WTC11 (cell line): ENCODE results near the gene TMEM131L. TPM values are rescaled to one million over a fixed set of nuclear protein-coding genes. Genes with fewer than 3 reads are reported as not detected.
A peak's percentile ranks its signal among the peaks of the same experiment; 100 is the strongest.

ENCODE experiments used
- ATAC-seq: fragments of 200-7000 bp; cut with Tn5 transposase; 2 replicates; pipeline ENCODE4 v1.10.0; 2021; ENCODE audit warnings: mild to moderate bottlenecking, moderate library complexity
- CTCF ChIA-PET: fragments of 300-600 bp; sonication (Branson Sonifier 250); formaldehyde crosslinking; loops from one replicate; lab custom pipeline; 2021; ENCODE audit warnings: antibody characterized with exemption; lab: Charles Lee
- POLR2A ChIA-PET: fragments of 350-600 bp; sonication (Branson Sonifier 250); formaldehyde crosslinking; loops from one replicate; lab custom pipeline; 2021; ENCODE audit warnings: antibody characterized with exemption; lab: Charles Lee
- DNase-seq: peaks from one replicate; pipeline ENCODE4 v3.0.0; 2021; ENCODE audit warnings: low spot score
- H3K27ac Mint-ChIP-seq: 2 replicates; pipeline ENCODE4 v1.8.0; 2021; ENCODE audit warnings: mixed read lengths
- H3K27me3 Mint-ChIP-seq: 2 replicates; pipeline ENCODE4 v1.8.0; 2021; ENCODE audit warnings: low read depth, mild to moderate bottlenecking, moderate library complexity, mixed read lengths
- H3K36me3 Mint-ChIP-seq: 2 replicates; pipeline ENCODE4 v1.8.0; 2021; ENCODE audit warnings: mixed read lengths
- H3K4me1 Mint-ChIP-seq: 2 replicates; pipeline ENCODE4 v1.8.0; 2022; ENCODE audit warnings: mixed read lengths
- H3K4me3 Mint-ChIP-seq: 2 replicates; pipeline ENCODE4 v1.8.0; 2021; ENCODE audit warnings: mild to moderate bottlenecking, moderate library complexity, mixed read lengths
- H3K9me3 Mint-ChIP-seq: 2 replicates; pipeline ENCODE4 v1.8.0; 2021; ENCODE audit warnings: mixed read lengths
- ATF1 ChIP-seq: sonication (generic); formaldehyde crosslinking; IDR thresholded peaks from 2 replicates; pipeline ENCODE4 v1.8.1; 2023; ENCODE audit warnings: mild to moderate bottlenecking, moderate library complexity, missing genetic modification reagents
- ATF3 ChIP-seq: sonication (generic); formaldehyde crosslinking; conservative IDR thresholded peaks from 2 replicates; pipeline ENCODE4 v1.8.1; 2022; ENCODE audit warnings: mild to moderate bottlenecking, missing genetic modification reagents
- E2F1 ChIP-seq: sonication (generic); formaldehyde crosslinking; IDR thresholded peaks from 2 replicates; pipeline ENCODE4 v1.8.0; 2022; ENCODE audit warnings: mild to moderate bottlenecking, missing genetic modification reagents
- EMX1 ChIP-seq: fragments of 250-450 bp; sonication (Bioruptor Pico); IDR thresholded peaks from 2 replicates; pipeline ENCODE4 v1.8.0; 2021; ENCODE audit warnings: mild to moderate bottlenecking
- FOXK1 ChIP-seq: sonication (generic); formaldehyde crosslinking; IDR thresholded peaks from 2 replicates; pipeline ENCODE4 v1.8.0; 2022; ENCODE audit warnings: mild to moderate bottlenecking, moderate library complexity, missing genetic modification reagents
- GABPB1 ChIP-seq: sonication (generic); formaldehyde crosslinking; IDR thresholded peaks from 2 replicates; pipeline ENCODE4 v1.8.1; 2023; ENCODE audit warnings: mild to moderate bottlenecking, missing genetic modification reagents
- GTF2I ChIP-seq: fragments of 250-450 bp; sonication (Bioruptor Pico); conservative IDR thresholded peaks from 2 replicates; pipeline ENCODE4 v1.4.0; 2021; ENCODE audit warnings: mild to moderate bottlenecking
- HMGXB4 ChIP-seq: sonication (generic); formaldehyde crosslinking; IDR thresholded peaks from 2 replicates; pipeline ENCODE4 v1.8.1; 2023; ENCODE audit warnings: mild to moderate bottlenecking, moderate library complexity, missing genetic modification reagents
- IRF2 ChIP-seq: sonication (generic); formaldehyde crosslinking; IDR thresholded peaks from 2 replicates; pipeline ENCODE4 v1.8.0; 2022; ENCODE audit warnings: low read depth, missing genetic modification reagents, borderline replicate concordance
- JAZF1 ChIP-seq: fragments of 250-450 bp; sonication (Bioruptor Pico); IDR thresholded peaks from 2 replicates; pipeline ENCODE4 v1.9.0; 2021; ENCODE audit warnings: moderate library complexity, mild to moderate bottlenecking, inconsistent platforms
- MXD4 ChIP-seq: fragments of 250-450 bp; sonication (Bioruptor Pico); IDR thresholded peaks from 2 replicates; pipeline ENCODE4 v1.8.0; 2021; ENCODE audit warnings: mild to moderate bottlenecking, moderate library complexity, borderline replicate concordance
- NFE2L1 ChIP-seq: sonication (generic); formaldehyde crosslinking; IDR thresholded peaks from 2 replicates; pipeline ENCODE4 v1.8.1; 2023; ENCODE audit warnings: missing genetic modification reagents
- NR3C1 ChIP-seq: sonication (generic); formaldehyde crosslinking; conservative IDR thresholded peaks from 2 replicates; pipeline ENCODE4 v1.8.1; 2023; ENCODE audit warnings: low read depth, mild to moderate bottlenecking, missing genetic modification reagents
- SMAD4 ChIP-seq: sonication (generic); formaldehyde crosslinking; IDR thresholded peaks from 2 replicates; pipeline ENCODE4 v1.8.0; 2022; ENCODE audit warnings: mild to moderate bottlenecking, missing genetic modification reagents
- TEAD4 ChIP-seq: sonication (generic); formaldehyde crosslinking; IDR thresholded peaks from 2 replicates; pipeline ENCODE4 v1.8.0; 2022; ENCODE audit warnings: mild to moderate bottlenecking, missing genetic modification reagents
- TP53 ChIP-seq: sonication (generic); formaldehyde crosslinking; IDR thresholded peaks from 2 replicates; pipeline ENCODE4 v1.8.1; 2023; ENCODE audit warnings: mild to moderate bottlenecking, missing genetic modification reagents
- USF1 ChIP-seq: sonication (generic); formaldehyde crosslinking; IDR thresholded peaks from 2 replicates; pipeline ENCODE4 v1.8.0; 2022; ENCODE audit warnings: mild to moderate bottlenecking, missing genetic modification reagents
- ZNF219 ChIP-seq: sonication (generic); formaldehyde crosslinking; IDR thresholded peaks from 2 replicates; pipeline ENCODE4 v1.8.0; 2023; ENCODE audit warnings: missing genetic modification reagents, mild to moderate bottlenecking, borderline replicate concordance
- ZNF281 ChIP-seq: sonication (generic); formaldehyde crosslinking; IDR thresholded peaks from 2 replicates; pipeline ENCODE4 v1.8.0; 2023; ENCODE audit warnings: mild to moderate bottlenecking, missing genetic modification reagents
- ZNF396 ChIP-seq: fragments of 250-450 bp; sonication (Bioruptor Pico); IDR thresholded peaks from 2 replicates; pipeline ENCODE4 v1.8.0; 2021; ENCODE audit warnings: mild to moderate bottlenecking, moderate library complexity, borderline replicate concordance
- ZNF671 ChIP-seq: fragments of 250-450 bp; sonication (Bioruptor Pico); IDR thresholded peaks from 2 replicates; pipeline ENCODE4 v1.8.0; 2021; ENCODE audit warnings: mild to moderate bottlenecking
- total RNA-seq: library from RNA; stranded (reverse); gene quantifications from 3 replicates; pipeline ENCODE4 v1.2.3, GENCODE V29; 2021

TMEM131L gene
- total RNA-seq, 1 experiment from 2014 or later: 26.7 TPM

GRCh38 chr4:153643406-153644383 is 177.5 kb downstream of the TMEM131L start:
- no peak overlapping the region for H3K4me3 Mint-ChIP-seq
- peaks cover 17% of the 10 kb centered on the region for H3K9me3 Mint-ChIP-seq
- no peak for DNase-seq
- H3K27ac Mint-ChIP-seq: no peak overlapping the region
- H3K36me3 Mint-ChIP-seq: peaks cover 8% of the 10 kb centered on the region
- H3K27me3 Mint-ChIP-seq: no peaks in the 10 kb centered on the region
- ATAC-seq: no peak
- CTCF ChIA-PET: interaction anchor here (0.5 to 2.4 kb wide), 12 partner anchors 9 to 501 kb away, joined by 3 to 17 read pairs (median 4); partner anchors contain the start of gene TMEM131L
- H3K4me1 Mint-ChIP-seq: peaks cover 16% of the 10 kb centered on the region
- POLR2A ChIA-PET: interaction anchor here (0.6 kb wide), 1 partner anchor 629 kb away, joined by 4 read pairs; no protein-coding TSS in a partner anchor
- no peak for TF ChIP-seq HMGXB4 (CRISPR knock-in tag)
- TF ChIP-seq TP53 (CRISPR knock-in tag): no peak
- TF ChIP-seq NFE2L1 (CRISPR knock-in tag): no peak
- TF ChIP-seq NR3C1: no peak
- TF ChIP-seq ZNF219: no peak
- TF ChIP-seq JAZF1 (CRISPR knock-in tag): no peak
- TF ChIP-seq SMAD4: no peak
- no peak for TF ChIP-seq FOXK1 (CRISPR knock-in tag)
- no peak for TF ChIP-seq ATF3 (CRISPR knock-in tag)
- no peak for TF ChIP-seq GABPB1 (CRISPR knock-in tag)
- no peak for TF ChIP-seq EMX1 (CRISPR knock-in tag)
- no peak for TF ChIP-seq E2F1 (CRISPR knock-in tag)
- no peak for TF ChIP-seq TEAD4
- TF ChIP-seq IRF2: no peak
- no peak for TF ChIP-seq MXD4 (CRISPR knock-in tag)
- no peak for TF ChIP-seq ATF1 (CRISPR knock-in tag)

GRCh38 chr4:153645183-153645582 is 179.0 kb downstream of the TMEM131L start:
- H3K9me3 Mint-ChIP-seq: peaks cover 17% of the 10 kb centered on the region
- H3K36me3 Mint-ChIP-seq: peaks cover 8% of the 10 kb centered on the region
- no peak overlapping the region for H3K4me3 Mint-ChIP-seq
- no peak for TF ChIP-seq ZNF281
- no peak for TF ChIP-seq ZNF671 (CRISPR knock-in tag)
- TF ChIP-seq ZNF396 (CRISPR knock-in tag): no peak
- no peak for TF ChIP-seq USF1 (CRISPR knock-in tag)
- peak; percentile 86 for TF ChIP-seq GTF2I (CRISPR knock-in tag)
- TF ChIP-seq FOXK1 (CRISPR knock-in tag): no peak
- no peak overlapping the region for H3K27ac Mint-ChIP-seq
- H3K4me1 Mint-ChIP-seq: peaks cover 13% of the 10 kb centered on the region
- POLR2A ChIA-PET: no interaction called here
- ATAC-seq: no peak
- CTCF ChIA-PET: interaction anchor here (0.9 to 2.4 kb wide), 3 partner anchors 105 to 301 kb away, joined by 3 to 12 read pairs (median 6); no protein-coding TSS in a partner anchor
- peak; percentile 19 for DNase-seq
- no peaks in the 10 kb centered on the region for H3K27me3 Mint-ChIP-seq
